Bronchial epithelial cell (primary cell): ENCODE data around the gene SH2B3. TPM values are rescaled to one million over a fixed set of nuclear protein-coding genes. Genes with fewer than 3 reads are reported as not detected.

Experiments
- DNase-seq: peaks from one replicate; pipeline ENCODE4 v3.0.0-alpha.2; 2010; ENCODE audit warnings: low read depth
- FAIRE-seq: peaks from 2 replicates; lab custom pipeline; 2011; peaks lifted over from hg19 to GRCh38; lab: Jason Lieb, UNC
- H3K27me3 ChIP-seq: 2 replicates; pipeline ENCODE4 v1.5.1; 2011; ENCODE audit warnings: low read length; ENCODE audit not compliant: control insufficient read depth, insufficient read depth
- H3K36me3 ChIP-seq: 2 replicates; pipeline ENCODE4 v1.5.1; 2011; ENCODE audit warnings: low read length; ENCODE audit not compliant: control insufficient read depth, insufficient read depth
- H3K4me3 ChIP-seq: 2 replicates; pipeline ENCODE4 v1.5.1; 2011; ENCODE audit warnings: mild to moderate bottlenecking, low read depth, low read length, control low read depth
- total RNA-seq: library from RNA; depleted of rRNA; stranded (reverse); fragments of >200 nt; gene quantifications from 2 replicates; pipeline ENCODE4 v1.2.1, GENCODE V29; 2014
- TF ChIP-seq, protein P1 (sequence below): IDR thresholded peaks from 2 replicates; pipeline ENCODE4 v1.5.1; 2011; ENCODE audit warnings: mild to moderate bottlenecking, moderate library complexity, low read length, control low read depth, inconsistent platforms; ENCODE audit not compliant: insufficient read depth, severe bottlenecking

Gene SH2B3
- total RNA-seq, 1 donor from 2014 or later = 2.4 TPM

DNA sequence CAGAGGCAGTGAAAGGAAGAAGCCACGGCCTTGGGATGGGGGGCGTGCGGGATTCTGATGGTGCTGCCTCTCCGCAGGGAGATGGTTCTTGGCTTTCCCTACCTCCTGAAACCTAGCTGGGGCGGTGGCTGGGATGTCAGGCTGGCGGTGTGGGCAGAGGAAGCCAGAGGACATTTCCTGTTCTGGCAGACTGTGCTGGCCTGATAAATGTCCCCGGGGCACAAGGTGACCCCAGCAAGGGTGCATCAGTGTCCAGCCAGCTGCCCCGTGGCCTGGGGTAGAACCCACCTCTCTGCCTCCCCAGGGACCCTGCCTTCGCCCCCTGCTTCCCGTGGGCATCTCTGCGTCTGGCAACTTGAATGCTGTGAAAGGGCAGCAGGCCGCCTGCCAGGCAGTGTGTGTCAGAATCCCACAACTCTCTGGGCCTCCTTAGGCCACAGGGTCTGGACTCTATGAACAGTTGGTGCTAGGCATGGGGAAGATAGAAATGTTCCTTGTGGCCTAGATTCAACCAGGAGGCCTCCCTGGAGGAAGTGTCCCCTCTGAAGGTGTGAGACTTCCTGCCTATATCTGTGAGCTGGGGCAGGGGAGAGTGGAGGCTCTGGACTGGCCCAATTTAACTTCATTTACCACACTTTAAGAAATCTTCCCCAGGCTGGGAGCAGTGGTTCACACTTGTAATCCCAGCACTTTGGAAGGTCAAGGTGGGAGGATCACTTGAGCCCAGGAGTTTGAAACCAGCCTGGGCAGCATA is 4.9 kb downstream of the SH2B3 start:
- FAIRE-seq (no peak), DNase-seq (no peak)
- Histone ChIP-seq H3K4me3 (no peak overlapping the region), H3K27me3 (no peaks in the 10 kb centered on the region), H3K36me3 (peaks cover 1% of the 10 kb centered on the region)
- TF ChIP-seq, protein P1, sequence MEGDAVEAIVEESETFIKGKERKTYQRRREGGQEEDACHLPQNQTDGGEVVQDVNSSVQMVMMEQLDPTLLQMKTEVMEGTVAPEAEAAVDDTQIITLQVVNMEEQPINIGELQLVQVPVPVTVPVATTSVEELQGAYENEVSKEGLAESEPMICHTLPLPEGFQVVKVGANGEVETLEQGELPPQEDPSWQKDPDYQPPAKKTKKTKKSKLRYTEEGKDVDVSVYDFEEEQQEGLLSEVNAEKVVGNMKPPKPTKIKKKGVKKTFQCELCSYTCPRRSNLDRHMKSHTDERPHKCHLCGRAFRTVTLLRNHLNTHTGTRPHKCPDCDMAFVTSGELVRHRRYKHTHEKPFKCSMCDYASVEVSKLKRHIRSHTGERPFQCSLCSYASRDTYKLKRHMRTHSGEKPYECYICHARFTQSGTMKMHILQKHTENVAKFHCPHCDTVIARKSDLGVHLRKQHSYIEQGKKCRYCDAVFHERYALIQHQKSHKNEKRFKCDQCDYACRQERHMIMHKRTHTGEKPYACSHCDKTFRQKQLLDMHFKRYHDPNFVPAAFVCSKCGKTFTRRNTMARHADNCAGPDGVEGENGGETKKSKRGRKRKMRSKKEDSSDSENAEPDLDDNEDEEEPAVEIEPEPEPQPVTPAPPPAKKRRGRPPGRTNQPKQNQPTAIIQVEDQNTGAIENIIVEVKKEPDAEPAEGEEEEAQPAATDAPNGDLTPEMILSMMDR = no peak

DNA sequence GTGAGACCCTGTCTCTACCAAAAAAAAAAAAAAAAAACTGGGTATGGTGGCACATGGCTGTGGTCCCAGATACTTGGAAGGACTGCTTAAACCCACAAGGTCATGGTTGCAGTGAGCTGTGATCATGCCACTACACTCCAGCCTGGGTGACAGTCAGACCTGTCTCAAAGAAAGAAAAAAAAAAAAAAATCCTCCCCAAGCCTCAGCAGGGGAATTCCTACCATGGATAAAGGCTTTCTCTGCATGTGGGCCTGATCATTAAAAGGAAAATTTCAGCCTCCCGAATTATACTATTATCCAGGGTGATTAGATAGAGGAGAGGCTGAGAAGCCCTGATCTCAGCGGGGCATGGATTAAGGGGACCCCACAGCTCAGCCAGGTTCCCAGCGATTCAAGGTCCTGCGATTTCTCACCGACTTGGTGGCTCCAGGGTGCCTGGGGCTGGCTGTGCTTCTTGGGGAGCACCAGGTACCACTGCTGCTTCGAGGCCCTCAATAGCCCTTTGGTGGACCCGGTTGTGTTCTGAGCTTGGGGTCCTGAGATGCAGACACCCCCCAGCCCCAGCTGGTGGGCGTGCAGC is 5.6 kb downstream of the SH2B3 start:
- H3K4me3 ChIP-seq = no peak overlapping the region
- no peaks in the 10 kb centered on the region for H3K27me3 ChIP-seq
- peaks cover 1% of the 10 kb centered on the region for H3K36me3 ChIP-seq
- FAIRE-seq (no peak), DNase-seq (no peak)
- TF ChIP-seq, protein P1 = no peak

DNA sequence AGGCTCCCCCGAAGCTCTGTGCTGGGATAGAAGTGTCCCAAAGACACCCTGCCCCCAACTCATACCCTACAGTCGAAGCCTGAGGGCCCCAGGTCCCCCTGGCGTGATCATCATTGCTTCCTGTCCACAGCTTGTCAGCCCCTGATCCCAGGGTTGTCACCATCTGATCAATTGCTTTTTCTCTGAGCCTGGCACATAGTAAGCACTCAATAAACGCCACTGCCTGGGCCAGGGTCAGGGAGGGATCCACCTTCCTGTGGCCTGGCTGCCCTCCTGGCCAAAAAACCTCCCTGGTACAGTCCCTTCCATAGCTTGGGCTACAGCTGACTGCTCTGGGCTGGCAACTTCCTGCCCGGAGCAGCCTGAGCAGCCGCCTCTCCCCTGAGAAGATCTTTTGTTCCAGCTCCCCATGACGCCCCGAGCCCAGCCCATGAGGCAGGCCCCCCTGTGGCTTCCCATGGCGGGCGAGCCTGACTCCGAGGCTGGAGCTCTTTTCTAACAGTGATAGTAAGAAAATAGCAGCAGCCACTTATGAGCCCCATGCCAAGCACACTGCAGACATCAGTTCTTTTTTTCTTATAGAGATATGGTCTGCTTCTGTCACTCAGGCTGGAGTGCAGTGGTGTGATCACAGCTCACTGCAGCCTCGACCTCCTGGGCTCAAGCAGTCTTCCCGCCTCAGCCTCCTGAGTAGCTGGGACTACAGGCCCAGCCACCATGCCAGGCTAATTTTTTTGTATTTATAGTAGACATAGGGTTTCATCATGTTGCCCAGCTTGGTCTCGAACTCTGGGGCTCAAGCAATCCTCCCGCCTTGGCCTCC is 6.5 kb downstream of the SH2B3 start:
- Histone ChIP-seq H3K36me3 (peaks cover 1% of the 10 kb centered on the region), H3K27me3 (no peaks in the 10 kb centered on the region), H3K4me3 (no peak overlapping the region)
- DNase-seq (no peak), FAIRE-seq (no peak)
- TF ChIP-seq, protein P1 = no peak

DNA sequence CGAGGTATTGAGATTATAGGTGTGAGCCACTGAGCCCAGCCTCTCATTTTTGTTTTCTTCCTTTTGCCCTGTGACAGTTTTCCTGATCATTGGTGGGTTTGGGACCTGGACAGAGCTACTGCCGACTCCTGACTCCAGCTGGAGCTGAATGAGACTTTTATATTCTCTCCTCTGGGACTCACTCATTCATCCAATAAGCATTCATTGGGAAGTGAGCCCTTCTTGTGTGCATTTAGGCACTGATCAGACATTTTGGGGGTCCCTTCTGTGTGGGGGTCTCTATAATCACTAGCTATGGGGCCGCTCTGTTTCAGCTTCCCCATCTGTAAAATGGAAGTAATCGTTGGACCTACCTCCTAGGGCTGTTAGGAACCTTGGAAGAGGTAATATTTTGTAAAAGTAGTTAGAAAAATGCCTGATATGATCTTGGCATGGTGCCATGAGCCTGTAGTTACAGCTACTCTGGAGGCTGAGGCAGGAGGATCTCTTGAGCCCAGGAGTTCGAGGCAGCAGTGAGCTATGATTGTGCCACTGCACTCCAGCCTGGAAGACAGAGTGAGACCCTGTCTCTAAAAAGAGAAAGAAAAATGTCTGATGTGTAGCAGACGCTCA is 7.2 kb downstream of the SH2B3 start:
- Histone ChIP-seq H3K27me3 (no peaks in the 10 kb centered on the region), H3K4me3 (no peak overlapping the region), H3K36me3 (peaks cover 1% of the 10 kb centered on the region)
- TF ChIP-seq, protein P1 = no peak
- DNase-seq (no peak), FAIRE-seq (no peak)

DNA sequence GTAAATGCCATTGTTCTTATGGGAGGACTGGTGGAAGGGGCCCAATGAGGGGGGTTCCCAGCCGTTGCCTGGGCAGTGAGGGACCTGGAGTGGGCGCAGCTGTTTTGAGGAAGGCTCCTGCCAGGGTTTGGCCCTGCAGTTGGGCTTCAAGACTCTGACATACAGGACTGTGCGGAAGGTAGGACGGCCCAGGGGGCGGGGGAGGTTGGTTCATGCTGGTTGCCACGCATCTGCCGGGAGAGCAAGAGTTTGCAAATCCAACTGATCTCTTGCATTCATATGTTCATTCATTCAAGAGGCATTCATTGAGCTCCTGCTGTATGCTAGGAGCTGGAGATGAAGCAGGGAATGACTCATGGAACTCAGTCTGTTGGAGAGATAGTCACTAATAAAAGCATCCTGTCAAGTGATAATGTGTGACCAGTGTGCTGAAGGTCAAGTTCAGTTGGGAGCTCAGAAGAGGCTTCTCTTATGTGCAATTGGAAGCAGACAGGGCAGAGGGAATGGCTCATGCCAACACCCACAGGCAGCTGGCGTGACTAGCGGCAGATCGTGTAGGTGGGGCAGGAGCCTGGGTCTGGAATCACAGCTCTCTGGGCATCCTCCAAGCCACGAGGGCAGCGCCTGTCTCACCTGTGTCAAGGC is 7.8 kb downstream of the SH2B3 start:
- peaks cover 1% of the 10 kb centered on the region for H3K36me3 ChIP-seq
- DNase-seq = peak; percentile 38
- TF ChIP-seq, protein P1 = no peak
- no peak for FAIRE-seq
- no peaks in the 10 kb centered on the region for H3K27me3 ChIP-seq
- no peak overlapping the region for H3K4me3 ChIP-seq
